ENCODE results near the gene TSC22D1. TPM values are rescaled to one million over a fixed set of nuclear protein-coding genes. Genes with fewer than 3 reads are reported as not detected.

The TSC22D1 gene
- total and polyA plus RNA-seq, 9 donors: 100 to 369 (median 154) TPM

DNA sequence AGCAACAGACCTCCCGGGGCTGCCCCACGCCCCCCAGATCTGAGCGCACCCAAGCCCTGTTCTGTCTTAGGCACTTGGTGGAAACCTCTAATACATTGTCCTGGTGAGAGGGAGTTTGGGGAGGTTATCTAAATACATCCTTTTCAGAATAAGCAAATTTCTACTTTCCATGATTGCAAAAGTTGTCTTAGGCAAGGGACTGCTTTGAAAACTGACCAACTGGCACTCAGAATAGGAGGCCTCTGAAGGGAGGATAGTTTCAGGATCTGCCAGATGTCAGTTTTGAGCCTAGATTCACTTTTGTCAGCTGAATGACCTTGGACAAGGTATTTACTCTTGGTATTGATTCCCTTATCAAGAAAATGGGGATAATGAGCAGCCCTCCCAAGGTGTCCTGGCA lies 190.7 kb downstream of the TSC22D1 start:
- H3K36me3 ChIP-seq: no peaks in the 10 kb centered on the region
- intact Hi-C loops (cut with DNase I): no loop called here
- no peaks in the 10 kb centered on the region for H3K9me3 ChIP-seq
- no peak overlapping the region for H3K27ac ChIP-seq
- TF ChIP-seq, protein P1, sequence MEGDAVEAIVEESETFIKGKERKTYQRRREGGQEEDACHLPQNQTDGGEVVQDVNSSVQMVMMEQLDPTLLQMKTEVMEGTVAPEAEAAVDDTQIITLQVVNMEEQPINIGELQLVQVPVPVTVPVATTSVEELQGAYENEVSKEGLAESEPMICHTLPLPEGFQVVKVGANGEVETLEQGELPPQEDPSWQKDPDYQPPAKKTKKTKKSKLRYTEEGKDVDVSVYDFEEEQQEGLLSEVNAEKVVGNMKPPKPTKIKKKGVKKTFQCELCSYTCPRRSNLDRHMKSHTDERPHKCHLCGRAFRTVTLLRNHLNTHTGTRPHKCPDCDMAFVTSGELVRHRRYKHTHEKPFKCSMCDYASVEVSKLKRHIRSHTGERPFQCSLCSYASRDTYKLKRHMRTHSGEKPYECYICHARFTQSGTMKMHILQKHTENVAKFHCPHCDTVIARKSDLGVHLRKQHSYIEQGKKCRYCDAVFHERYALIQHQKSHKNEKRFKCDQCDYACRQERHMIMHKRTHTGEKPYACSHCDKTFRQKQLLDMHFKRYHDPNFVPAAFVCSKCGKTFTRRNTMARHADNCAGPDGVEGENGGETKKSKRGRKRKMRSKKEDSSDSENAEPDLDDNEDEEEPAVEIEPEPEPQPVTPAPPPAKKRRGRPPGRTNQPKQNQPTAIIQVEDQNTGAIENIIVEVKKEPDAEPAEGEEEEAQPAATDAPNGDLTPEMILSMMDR (IDR thresholded peaks at IDR 0.05): no peak
- TF ChIP-seq EP300 (IDR thresholded peaks at IDR 0.05): no peak
- TF ChIP-seq POLR2A (IDR thresholded peaks at IDR 0.05): no peak
- no peak for DNase-seq
- no peaks in the 10 kb centered on the region for H3K4me1 ChIP-seq (ENCODE audit: insufficient read depth)
- 85 to 96% (median 94%) methylated on average over 3 of the region's 3 CpGs for WGBS, 3 donors
- no peak overlapping the region for H3K4me3 ChIP-seq
- no peaks in the 10 kb centered on the region for H3K27me3 ChIP-seq

DNA sequence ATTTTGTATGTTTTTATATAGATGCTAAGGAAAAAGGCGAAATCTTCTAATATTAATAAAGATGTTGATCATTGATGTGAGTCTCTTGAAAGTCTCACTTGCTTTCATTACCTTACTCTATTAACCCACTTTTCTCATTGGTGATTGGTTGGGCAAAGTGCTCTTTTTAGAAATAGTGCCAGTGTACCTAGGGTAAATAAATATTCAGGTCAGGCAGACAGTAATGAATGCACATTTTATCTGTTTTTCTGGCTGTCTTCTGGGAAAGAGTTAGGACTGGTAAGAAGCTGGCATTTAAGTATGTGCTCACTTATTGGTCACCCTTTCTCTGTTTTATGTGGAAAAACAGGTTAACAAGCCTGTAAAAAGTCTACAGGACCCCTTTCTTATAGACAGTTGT lies 191.4 kb downstream of the TSC22D1 start:
- Histone ChIP-seq H3K27ac (no peak overlapping the region), H3K36me3 (no peaks in the 10 kb centered on the region), H3K27me3 (no peaks in the 10 kb centered on the region), H3K9me3 (no peaks in the 10 kb centered on the region), H3K4me3 (no peak overlapping the region), H3K4me1 (ENCODE audit: insufficient read depth) (no peaks in the 10 kb centered on the region)
- 97 to 100% (median 98%) methylated on average over 1 of the region's 1 CpG for WGBS, 3 donors
- DNase-seq: no peak
- intact Hi-C loops (cut with DNase I): no loop called here
- no peak for TF ChIP-seq EP300 (IDR thresholded peaks at IDR 0.05)
- TF ChIP-seq, protein P1 (IDR thresholded peaks at IDR 0.05): no peak

DNA sequence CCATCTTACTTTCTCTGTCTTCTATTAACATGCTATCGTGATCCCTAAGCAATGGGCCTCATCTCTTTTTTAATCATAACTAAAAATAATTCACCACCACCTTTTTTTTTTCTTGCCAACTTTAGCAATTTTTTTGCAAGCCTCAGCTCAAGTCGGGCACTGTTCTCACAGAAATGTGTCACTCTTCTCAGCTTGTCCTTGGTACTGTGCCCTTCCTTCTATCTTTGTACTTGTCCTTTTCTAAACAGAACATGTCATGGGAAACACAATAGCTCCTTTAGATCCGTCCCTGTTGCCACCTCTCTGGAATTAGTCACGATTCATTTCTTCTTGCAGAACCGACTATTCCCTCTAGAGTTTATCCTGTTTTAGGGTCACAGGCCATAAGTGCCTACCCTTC lies 192.2 kb downstream of the TSC22D1 start:
- no peaks in the 10 kb centered on the region for H3K4me1 ChIP-seq (ENCODE audit: insufficient read depth)
- DNase-seq: no peak
- no peaks in the 10 kb centered on the region for H3K36me3 ChIP-seq
- no peaks in the 10 kb centered on the region for H3K27me3 ChIP-seq
- no peaks in the 10 kb centered on the region for H3K9me3 ChIP-seq
- no peak for TF ChIP-seq POLR2A (IDR thresholded peaks at IDR 0.05)
- no peak for TF ChIP-seq EP300 (IDR thresholded peaks at IDR 0.05)
- TF ChIP-seq, protein P1 (IDR thresholded peaks at IDR 0.05): no peak
- H3K27ac ChIP-seq: no peak overlapping the region
- intact Hi-C loops (cut with DNase I): no loop called here
- WGBS, 3 donors: 70 to 80% (median 72%) methylated on average over 5 of the region's 5 CpGs
- no peak overlapping the region for H3K4me3 ChIP-seq

DNA sequence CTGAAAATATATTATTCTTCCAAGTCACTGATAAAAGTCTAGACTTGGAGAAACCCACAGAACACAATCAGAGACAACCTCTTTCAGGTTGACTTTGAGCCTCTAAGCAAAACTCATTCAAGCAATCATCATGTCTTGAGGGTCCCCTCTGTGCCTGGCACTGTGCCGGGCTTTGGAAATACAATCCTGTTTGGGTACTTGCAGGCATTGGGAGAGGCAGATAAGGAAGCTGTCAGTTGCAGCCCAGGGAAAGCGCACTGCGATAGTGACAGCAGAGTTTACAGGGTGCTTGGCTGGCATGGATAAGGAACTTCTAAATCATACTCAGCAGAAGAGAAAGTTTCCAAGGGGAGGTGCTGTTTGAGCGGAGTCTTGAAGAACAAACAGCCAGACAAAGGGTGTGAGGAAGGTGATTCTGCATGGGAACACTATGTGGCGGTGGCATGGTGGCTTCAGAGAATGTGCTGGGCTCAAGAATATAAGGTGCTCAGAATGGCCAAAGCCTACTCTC lies 193.4 kb downstream of the TSC22D1 start:
- intact Hi-C loops (cut with DNase I): no loop called here
- no peak for DNase-seq
- Histone ChIP-seq H3K4me3 (no peak overlapping the region), H3K27me3 (no peaks in the 10 kb centered on the region), H3K4me1 (ENCODE audit: insufficient read depth) (no peaks in the 10 kb centered on the region), H3K9me3 (no peaks in the 10 kb centered on the region), H3K27ac (no peak overlapping the region), H3K36me3 (no peaks in the 10 kb centered on the region)
- TF ChIP-seq, protein P1 (IDR thresholded peaks at IDR 0.05): no peak
- no peak for TF ChIP-seq EP300 (IDR thresholded peaks at IDR 0.05)
- TF ChIP-seq POLR2A (IDR thresholded peaks at IDR 0.05): no peak
- 92 to 96% (median 94%) methylated on average over 5 of the region's 5 CpGs for WGBS, 3 donors

Other genes starting within 250 kb of the TSC22D1 start
- gene SERP2, start 202.5 kb downstream of the TSC22D1 start, total RNA-seq: 10 to 100 TPM in 5 of 7 donors, 1 to 10 TPM in 2; 8.3 to 11.8 (median 10.4) TPM
- gene SERP2, start 202.5 kb downstream of the TSC22D1 start, polyA plus RNA-seq: 10 to 100 TPM; 13.4 to 14.9 TPM